ENCODE results near the gene ZBTB47.

GRCh38 chr3:42665050-42665878 lies 11.8 kb downstream of the ZBTB47 start:
- TF ChIP-seq CTCF (IDR thresholded peaks at IDR 0.05): no peak
- no peak for TF ChIP-seq ZFX (IDR thresholded peaks at IDR 0.05; ENCODE audit: borderline replicate concordance)
